Esophagus squamous epithelium (tissue), 5 donors: ENCODE measurements around the gene ARHGEF28. TPM values are rescaled to one million over a fixed set of nuclear protein-coding genes. Genes with fewer than 3 reads are reported as not detected.

Experiments used
- DNase-seq: peaks from one replicate; lab custom pipeline; 2025; lab: John Stamatoyannopoulos, UW
- H3K27ac ChIP-seq, 4 donors: fragments of 200-600 bp; sonication (generic); one replicate each; pipeline ENCODE4 v1.5.1; 2016 to 2019; ENCODE audit warnings: mild to moderate bottlenecking in 1 of 4
- H3K27me3 ChIP-seq, 4 donors: fragments of 200-600 bp; sonication (generic); 1 replicate in 3 of 4; 2 replicates in 1 of 4; pipeline versions ENCODE4 v1.5.1 to v1.6.0; 2017 to 2021; ENCODE audit warnings: antibody characterized with exemption in 1 of 4
- H3K36me3 ChIP-seq, 3 donors: fragments of 200-600 bp; sonication (generic); one replicate each; pipeline ENCODE4 v1.5.1; 2016 to 2019
- H3K4me1 ChIP-seq, 3 donors: fragments of 200-600 bp; sonication (generic); one replicate each; pipeline ENCODE4 v1.5.1; 2017 to 2019
- H3K4me3 ChIP-seq, 4 donors: fragments of 200-600 bp; sonication (generic); 1 replicate in 3 of 4; 2 replicates in 1 of 4; pipeline ENCODE4 v1.5.1; 2016 to 2019; ENCODE audit warnings: mild to moderate bottlenecking in 2 of 4, moderate library complexity in 1 of 4
- H3K9me3 ChIP-seq, 3 donors: fragments of 200-600 bp; sonication (generic); one replicate each; pipeline ENCODE4 v1.5.1; 2016 to 2019
- POLR2A ChIP-seq, 4 donors: fragments of 450-650 bp; IDR thresholded peaks; one replicate each; pipeline ENCODE4 v1.6.1; 2017; ENCODE audit warnings: antibody characterized with exemption in 4 of 4, mild to moderate bottlenecking in 4 of 4, moderate library complexity in 3 of 4
- WGBS, 2 donors: methylation state at CpG; one replicate each; pipeline ENCODE4 v1.1.5; 2018; 5-methylcytosine and 5-hydroxymethylcytosine counted together
- intact Hi-C: fragments of 100-400 bp; cut with DNase I; formaldehyde crosslinking; loops from one replicate; pipeline ENCODE4 v1.15.0; 2022
- total RNA-seq, 4 donors: library from RNA; depleted of rRNA; stranded (reverse); fragments of >200 nt; gene quantifications; one replicate each; pipeline ENCODE4 v1.1.0, GENCODE V29; 2016
- TF ChIP-seq, protein P1 (sequence below), 6 experiments: fragments of 450-650 bp in 4 of 6; fragments of 200-600 bp in 2 of 6; sonication (generic) in 2 of 6; IDR thresholded peaks; one replicate each; pipeline ENCODE4 v1.5.1; 2016 to 2019; ENCODE audit warnings: antibody characterized with exemption in 6 of 6, mild to moderate bottlenecking in 4 of 6, moderate library complexity in 4 of 6
- donor health status: DM: yes; HTN: yes; CAD: no.

The ARHGEF28 gene
- total RNA-seq, 4 donors from 2014 or later = 9.2 to 34.3 (median 12.7) TPM

DNA sequence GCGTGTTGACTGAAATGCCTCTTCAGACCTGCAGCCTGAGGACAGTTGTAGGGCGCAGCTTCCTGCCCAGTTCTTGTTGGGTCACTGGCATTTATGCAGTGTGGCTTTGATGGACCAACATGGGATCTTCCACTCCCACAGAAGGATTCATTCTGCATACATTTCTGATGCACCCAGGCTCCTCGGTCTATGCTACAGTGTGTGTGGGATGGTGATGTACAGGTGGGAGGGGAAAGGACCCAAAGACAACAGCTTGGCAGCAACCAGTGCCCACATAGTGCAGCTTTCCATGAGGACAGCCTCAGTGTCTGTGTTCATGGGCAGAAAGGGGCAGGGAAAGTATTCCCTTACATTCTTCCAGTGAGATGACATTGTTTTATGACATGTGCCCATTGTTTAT, 237.9 kb downstream of the ARHGEF28 start:
- H3K27ac ChIP-seq = no peak overlapping the region
- no peaks in the 10 kb centered on the region for H3K4me1 ChIP-seq
- H3K9me3 ChIP-seq = no peaks in the 10 kb centered on the region
- no peak for TF ChIP-seq POLR2A (IDR thresholded peaks at IDR 0.05)
- TF ChIP-seq, protein P1, sequence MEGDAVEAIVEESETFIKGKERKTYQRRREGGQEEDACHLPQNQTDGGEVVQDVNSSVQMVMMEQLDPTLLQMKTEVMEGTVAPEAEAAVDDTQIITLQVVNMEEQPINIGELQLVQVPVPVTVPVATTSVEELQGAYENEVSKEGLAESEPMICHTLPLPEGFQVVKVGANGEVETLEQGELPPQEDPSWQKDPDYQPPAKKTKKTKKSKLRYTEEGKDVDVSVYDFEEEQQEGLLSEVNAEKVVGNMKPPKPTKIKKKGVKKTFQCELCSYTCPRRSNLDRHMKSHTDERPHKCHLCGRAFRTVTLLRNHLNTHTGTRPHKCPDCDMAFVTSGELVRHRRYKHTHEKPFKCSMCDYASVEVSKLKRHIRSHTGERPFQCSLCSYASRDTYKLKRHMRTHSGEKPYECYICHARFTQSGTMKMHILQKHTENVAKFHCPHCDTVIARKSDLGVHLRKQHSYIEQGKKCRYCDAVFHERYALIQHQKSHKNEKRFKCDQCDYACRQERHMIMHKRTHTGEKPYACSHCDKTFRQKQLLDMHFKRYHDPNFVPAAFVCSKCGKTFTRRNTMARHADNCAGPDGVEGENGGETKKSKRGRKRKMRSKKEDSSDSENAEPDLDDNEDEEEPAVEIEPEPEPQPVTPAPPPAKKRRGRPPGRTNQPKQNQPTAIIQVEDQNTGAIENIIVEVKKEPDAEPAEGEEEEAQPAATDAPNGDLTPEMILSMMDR (IDR thresholded peaks at IDR 0.05) = no peak
- H3K27me3 ChIP-seq = no peaks in the 10 kb centered on the region
- 90 to 94% methylated on average over 3 of the region's 3 CpGs for WGBS, 2 donors
- intact Hi-C loops = no loop called here
- peaks cover 0 to 62% (median under 1%) of the 10 kb centered on the region in 3 donors for H3K36me3 ChIP-seq
- no peak for DNase-seq
- H3K4me3 ChIP-seq = no peak overlapping the region

DNA sequence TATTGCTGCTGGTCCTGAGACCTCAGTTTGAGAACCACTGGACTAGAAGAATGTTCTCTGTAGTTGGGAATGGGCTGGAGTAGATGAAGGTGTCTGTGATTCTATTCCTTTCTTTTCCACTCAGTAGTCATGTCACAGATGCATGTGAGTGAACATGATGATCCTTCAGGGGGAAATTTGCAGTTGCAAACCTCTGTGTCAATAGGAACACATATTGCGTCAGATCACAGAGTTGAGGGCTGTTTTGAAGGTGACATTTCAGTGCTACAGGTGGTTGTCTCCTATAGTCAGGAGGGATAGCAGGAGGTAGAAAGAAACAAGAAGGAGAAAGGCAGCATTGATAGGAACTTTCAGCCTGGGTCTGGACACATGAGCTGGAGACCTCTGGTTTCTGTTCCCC, 239.3 kb downstream of the ARHGEF28 start:
- TF ChIP-seq POLR2A (IDR thresholded peaks at IDR 0.05) = no peak
- TF ChIP-seq, protein P1 (IDR thresholded peaks at IDR 0.05) = no peak
- Histone ChIP-seq H3K4me3 (no peak overlapping the region), H3K36me3 (peaks cover 0 to 62% (median 0%) of the 10 kb centered on the region in 3 donors), H3K4me1 (no peaks in the 10 kb centered on the region), H3K27me3 (no peaks in the 10 kb centered on the region), H3K27ac (no peak overlapping the region), H3K9me3 (no peaks in the 10 kb centered on the region)
- DNase-seq = no peak
- intact Hi-C loops = no loop called here
- 83 to 100% methylated on average over 1 of the region's 1 CpG for WGBS, 2 donors

DNA sequence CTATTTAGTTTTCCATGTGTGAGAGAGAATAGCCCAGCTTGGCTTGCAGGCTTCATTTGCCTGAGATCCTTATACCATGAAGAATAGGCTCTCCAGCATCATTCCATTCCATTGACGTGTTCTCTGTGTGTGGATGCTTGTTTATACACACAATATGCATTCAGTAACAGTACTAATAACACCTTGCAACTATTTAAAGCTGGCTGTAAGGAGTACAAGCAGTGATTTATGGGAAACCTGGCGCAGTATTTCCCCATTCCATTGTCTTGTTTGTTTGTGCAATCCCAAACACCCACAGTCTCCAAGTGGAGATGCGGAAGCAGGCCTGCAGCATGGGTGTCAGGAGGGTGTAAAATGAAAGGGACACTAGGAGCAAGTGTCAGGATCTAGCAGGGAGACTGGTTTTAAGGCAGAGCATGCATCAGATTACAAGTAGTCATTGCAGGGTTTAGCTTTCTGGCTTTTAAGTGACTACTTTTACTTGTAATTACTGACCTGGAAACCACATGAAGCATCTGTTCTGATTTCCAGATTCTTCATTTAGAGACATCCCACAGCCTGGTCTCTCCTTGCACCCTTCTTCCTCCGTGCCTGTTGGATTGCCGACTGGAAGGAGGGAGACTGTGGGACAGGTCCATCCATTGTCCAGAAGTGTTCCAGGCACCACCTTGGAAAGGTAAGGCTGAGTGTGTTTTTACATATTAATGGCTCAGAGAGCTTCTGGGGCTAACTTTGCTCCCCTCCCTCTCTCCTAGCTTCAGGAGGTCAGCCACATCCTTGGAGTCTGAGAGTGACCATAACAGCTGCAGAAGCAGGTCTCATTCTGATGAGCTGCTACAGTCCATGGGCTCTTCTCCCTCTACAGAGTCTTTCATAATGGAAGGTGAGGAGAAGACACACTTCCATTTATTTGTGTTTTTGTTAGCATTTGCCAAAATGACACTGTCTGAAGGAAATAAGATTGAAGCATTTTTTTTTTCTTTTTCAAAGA, 241.6 kb downstream of the ARHGEF28 start:
- Histone ChIP-seq H3K36me3 (peaks cover 0 to 77% (median 0%) of the 10 kb centered on the region in 3 donors), H3K4me3 (no peak overlapping the region), H3K27ac (no peak overlapping the region), H3K9me3 (no peaks in the 10 kb centered on the region), H3K4me1 (no peaks in the 10 kb centered on the region), H3K27me3 (no peaks in the 10 kb centered on the region)
- TF ChIP-seq, protein P1 (IDR thresholded peaks at IDR 0.05) = no peak
- no peak for TF ChIP-seq POLR2A (IDR thresholded peaks at IDR 0.05)
- 81 to 85% methylated on average over 5 of the region's 5 CpGs for WGBS, 2 donors
- intact Hi-C loops = no loop called here
- DNase-seq = no peak

DNA sequence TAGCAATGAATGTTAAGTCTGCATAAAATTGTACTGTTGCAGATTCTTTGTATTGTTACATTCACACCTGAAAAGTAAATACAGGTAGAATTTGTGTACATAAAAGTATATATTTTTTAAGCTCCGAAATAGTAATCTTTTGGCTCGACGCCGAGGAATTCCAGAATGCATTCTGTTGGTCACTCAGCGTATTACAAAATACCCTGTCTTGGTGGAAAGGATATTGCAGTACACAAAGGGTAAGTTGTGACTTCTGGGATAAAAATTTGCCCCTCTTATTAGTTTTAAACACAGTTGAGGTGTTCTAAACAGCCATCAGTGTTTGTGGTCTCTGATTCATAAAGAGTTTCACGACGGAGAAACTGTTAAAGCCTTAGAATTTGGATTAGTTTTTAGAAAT, 257.6 kb downstream of the ARHGEF28 start:
- H3K27me3 ChIP-seq = no peaks in the 10 kb centered on the region
- 89 to 90% methylated on average over 7 of the region's 7 CpGs for WGBS, 2 donors

More for the DNA sequence above, 257.6 kb downstream of the ARHGEF28 start:
- intact Hi-C loops = no loop called here
- no peak overlapping the region for H3K4me3 ChIP-seq
- DNase-seq = no peak
- TF ChIP-seq POLR2A (IDR thresholded peaks at IDR 0.05) = no peak
- TF ChIP-seq, protein P1 (IDR thresholded peaks at IDR 0.05) = no peak
- no peaks in the 10 kb centered on the region for H3K9me3 ChIP-seq
- H3K4me1 ChIP-seq = no peaks in the 10 kb centered on the region
- H3K27ac ChIP-seq = no peak overlapping the region
- H3K36me3 ChIP-seq = peaks cover 0 to 45% (median 3%) of the 10 kb centered on the region in 3 donors
